WTC11 (cell line): ENCODE data around the gene KCNE4. TPM values are rescaled to one million over a fixed set of nuclear protein-coding genes. Genes with fewer than 3 reads are reported as not detected.

ENCODE experiments used
- ATAC-seq: fragments of 200-7000 bp; cut with Tn5 transposase; 2 replicates; pipeline ENCODE4 v1.10.0; 2021; ENCODE audit warnings: mild to moderate bottlenecking, moderate library complexity
- CTCF ChIA-PET: fragments of 300-600 bp; sonication (Branson Sonifier 250); formaldehyde crosslinking; loops from one replicate; lab custom pipeline; 2021; ENCODE audit warnings: antibody characterized with exemption; lab: Charles Lee
- POLR2A ChIA-PET: fragments of 350-600 bp; sonication (Branson Sonifier 250); formaldehyde crosslinking; loops from one replicate; lab custom pipeline; 2021; ENCODE audit warnings: antibody characterized with exemption; lab: Charles Lee
- DNase-seq: peaks from one replicate; pipeline ENCODE4 v3.0.0; 2021; ENCODE audit warnings: low spot score
- H3K27ac Mint-ChIP-seq: 2 replicates; pipeline ENCODE4 v1.8.0; 2021; ENCODE audit warnings: mixed read lengths
- H3K27me3 Mint-ChIP-seq: 2 replicates; pipeline ENCODE4 v1.8.0; 2021; ENCODE audit warnings: low read depth, mild to moderate bottlenecking, moderate library complexity, mixed read lengths
- H3K36me3 Mint-ChIP-seq: 2 replicates; pipeline ENCODE4 v1.8.0; 2021; ENCODE audit warnings: mixed read lengths
- H3K4me1 Mint-ChIP-seq: 2 replicates; pipeline ENCODE4 v1.8.0; 2022; ENCODE audit warnings: mixed read lengths
- H3K4me3 Mint-ChIP-seq: 2 replicates; pipeline ENCODE4 v1.8.0; 2021; ENCODE audit warnings: mild to moderate bottlenecking, moderate library complexity, mixed read lengths
- H3K9me3 Mint-ChIP-seq: 2 replicates; pipeline ENCODE4 v1.8.0; 2021; ENCODE audit warnings: mixed read lengths
- AR ChIP-seq: fragments of 250-450 bp; sonication (Bioruptor Pico); IDR thresholded peaks from 2 replicates; pipeline ENCODE4 v1.9.0; 2021; ENCODE audit warnings: mild to moderate bottlenecking
- ARID4B ChIP-seq: sonication (generic); formaldehyde crosslinking; IDR thresholded peaks from 2 replicates; pipeline ENCODE4 v1.8.0; 2023; ENCODE audit warnings: missing genetic modification reagents, mild to moderate bottlenecking, borderline replicate concordance
- CTCF ChIP-seq: fragments of 200-600 bp; IDR thresholded peaks from 2 replicates; pipeline ENCODE4 v1.8.0; 2022; ENCODE audit warnings: antibody characterized with exemption
- ELF4 ChIP-seq: sonication (generic); formaldehyde crosslinking; IDR thresholded peaks from 2 replicates; pipeline ENCODE4 v1.8.1; 2022; ENCODE audit warnings: low read depth, mild to moderate bottlenecking, moderate library complexity, missing genetic modification reagents
- TP53 ChIP-seq: sonication (generic); formaldehyde crosslinking; IDR thresholded peaks from 2 replicates; pipeline ENCODE4 v1.8.1; 2023; ENCODE audit warnings: mild to moderate bottlenecking, missing genetic modification reagents
- ZBTB21 ChIP-seq: sonication (generic); formaldehyde crosslinking; IDR thresholded peaks from 2 replicates; pipeline ENCODE4 v1.8.1; 2023; ENCODE audit warnings: mild to moderate bottlenecking, missing genetic modification reagents, borderline replicate concordance
- ZNF219 ChIP-seq: sonication (generic); formaldehyde crosslinking; IDR thresholded peaks from 2 replicates; pipeline ENCODE4 v1.8.0; 2023; ENCODE audit warnings: missing genetic modification reagents, mild to moderate bottlenecking, borderline replicate concordance
- ZNF416 ChIP-seq: fragments of 250-450 bp; sonication (Bioruptor Pico); IDR thresholded peaks from 2 replicates; pipeline ENCODE4 v1.9.0; 2021; ENCODE audit warnings: mild to moderate bottlenecking, inconsistent platforms
- ZNF425 ChIP-seq: fragments of 250-450 bp; sonication (Bioruptor Pico); conservative IDR thresholded peaks from 2 replicates; pipeline ENCODE4 v1.9.0; 2021; ENCODE audit warnings: mild to moderate bottlenecking
- total RNA-seq: library from RNA; stranded (reverse); gene quantifications from 3 replicates; pipeline ENCODE4 v1.2.3, GENCODE V29; 2021

The KCNE4 gene
- total RNA-seq, 1 experiment from 2014 or later, result 0.04 TPM

- no peak for TF ChIP-seq ARID4B (CRISPR knock-in tag)
- TF ChIP-seq CTCF, result no peak
- TF ChIP-seq ZNF425 (CRISPR knock-in tag), result no peak
- no peak for TF ChIP-seq ELF4 (CRISPR knock-in tag)
- TF ChIP-seq AR (CRISPR knock-in tag), result no peak
Measured at GRCh38 chr2:223008162-223008561, 43.8 kb upstream of the KCNE4 start (continued).

- CTCF ChIA-PET, result no interaction called here
- no peak for DNase-seq
Measured at GRCh38 chr2:223008956-223009355, 43.0 kb upstream of the KCNE4 start.

More at GRCh38 chr2:223008956-223009355, 43.0 kb upstream of the KCNE4 start:
- no peak for TF ChIP-seq CTCF
- no peak for TF ChIP-seq ZNF219 (CRISPR knock-in tag)
- no peak for TF ChIP-seq TP53 (CRISPR knock-in tag)
- no peak for TF ChIP-seq ZNF416
- TF ChIP-seq ZBTB21 (CRISPR knock-in tag), result no peak
- Mint-ChIP-seq H3K4me3 (no peak overlapping the region), H3K36me3 (no peaks in the 10 kb centered on the region), H3K4me1 (no peaks in the 10 kb centered on the region), H3K27me3 (no peaks in the 10 kb centered on the region; the same call in 1 of the 2 replicates), H3K27ac (no peak overlapping the region), H3K9me3 (peaks cover 9% of the 10 kb centered on the region; the same call in 1 of the 2 replicates)
- no peak for ATAC-seq
- POLR2A ChIA-PET, result interaction anchor here (0.6 kb wide), 1 partner anchor 248 kb away, joined by 3 read pairs; no protein-coding TSS in a partner anchor
